ENCODE results near the gene CRISP2.

The CRISP2 gene

GRCh38 chr6:49651239-49651638, 62.1 kb downstream of the CRISP2 start:
- TF ChIP-seq POLR2A (IDR thresholded peaks at IDR 0.05; ENCODE audit: low read depth, low read length) = no peak
- TF ChIP-seq TAF1 (IDR thresholded peaks at IDR 0.05; ENCODE audit: borderline replicate concordance, low read depth, low read length) = no peak
- TF ChIP-seq POLR2AphosphoS5 (IDR thresholded peaks at IDR 0.05; ENCODE audit: low read depth, low read length) = no peak
- no peak for FAIRE-seq
- DNase-seq (ENCODE audit: insufficient read length) = no peak

- TF ChIP-seq POLR2AphosphoS5 (IDR thresholded peaks at IDR 0.05; ENCODE audit: low read depth, low read length) = no peak
- no peak for TF ChIP-seq POLR2A (IDR thresholded peaks at IDR 0.05; ENCODE audit: low read depth, low read length)
- TF ChIP-seq TAF1 (IDR thresholded peaks at IDR 0.05; ENCODE audit: borderline replicate concordance, low read depth, low read length) = no peak
- DNase-seq (ENCODE audit: insufficient read length) (no peak), FAIRE-seq (no peak)
Measured at GRCh38 chr6:49649988-49650387, 63.4 kb downstream of the CRISP2 start.

GRCh38 chr6:49648036-49648435, 65.3 kb downstream of the CRISP2 start:
- TF ChIP-seq POLR2A (IDR thresholded peaks at IDR 0.05; ENCODE audit: low read depth, low read length) (no peak), TAF1 (IDR thresholded peaks at IDR 0.05; ENCODE audit: borderline replicate concordance, low read depth, low read length) (no peak), POLR2AphosphoS5 (IDR thresholded peaks at IDR 0.05; ENCODE audit: low read depth, low read length) (no peak)
- no peak for FAIRE-seq
- DNase-seq (ENCODE audit: insufficient read length) = no peak

- no peak for TF ChIP-seq TAF1 (IDR thresholded peaks at IDR 0.05; ENCODE audit: borderline replicate concordance, low read depth, low read length)
- no peak for TF ChIP-seq POLR2AphosphoS5 (IDR thresholded peaks at IDR 0.05; ENCODE audit: low read depth, low read length)
- TF ChIP-seq POLR2A (IDR thresholded peaks at IDR 0.05; ENCODE audit: low read depth, low read length) = no peak
- no peak for DNase-seq (ENCODE audit: insufficient read length)
- FAIRE-seq = no peak
Measured at GRCh38 chr6:49647476-49647875, 65.9 kb downstream of the CRISP2 start.

GRCh38 chr6:49646942-49647341, 66.4 kb downstream of the CRISP2 start:
- DNase-seq (ENCODE audit: insufficient read length) (no peak), FAIRE-seq (no peak)
- TF ChIP-seq POLR2A (IDR thresholded peaks at IDR 0.05; ENCODE audit: low read depth, low read length) (no peak), TAF1 (IDR thresholded peaks at IDR 0.05; ENCODE audit: borderline replicate concordance, low read depth, low read length) (no peak), POLR2AphosphoS5 (IDR thresholded peaks at IDR 0.05; ENCODE audit: low read depth, low read length) (no peak)

GRCh38 chr6:49646130-49646824, 67.1 kb downstream of the CRISP2 start:
- TF ChIP-seq POLR2A (IDR thresholded peaks at IDR 0.05; ENCODE audit: low read depth, low read length) (no peak), POLR2AphosphoS5 (IDR thresholded peaks at IDR 0.05; ENCODE audit: low read depth, low read length) (no peak), TAF1 (IDR thresholded peaks at IDR 0.05; ENCODE audit: borderline replicate concordance, low read depth, low read length) (no peak)
- FAIRE-seq = no peak

GRCh38 chr6:49645139-49645538, 68.2 kb downstream of the CRISP2 start:
- TF ChIP-seq POLR2AphosphoS5 (IDR thresholded peaks at IDR 0.05; ENCODE audit: low read depth, low read length) (no peak), TAF1 (IDR thresholded peaks at IDR 0.05; ENCODE audit: borderline replicate concordance, low read depth, low read length) (no peak), POLR2A (IDR thresholded peaks at IDR 0.05; ENCODE audit: low read depth, low read length) (no peak)
- FAIRE-seq = no peak
- no peak for DNase-seq (ENCODE audit: insufficient read length)

More at GRCh38 chr6:49646130-49646824, 67.1 kb downstream of the CRISP2 start:
- no peak for DNase-seq (ENCODE audit: insufficient read length)
